Measurements from ENCODE around the gene ERCC6L.

Gene ERCC6L

DNA sequence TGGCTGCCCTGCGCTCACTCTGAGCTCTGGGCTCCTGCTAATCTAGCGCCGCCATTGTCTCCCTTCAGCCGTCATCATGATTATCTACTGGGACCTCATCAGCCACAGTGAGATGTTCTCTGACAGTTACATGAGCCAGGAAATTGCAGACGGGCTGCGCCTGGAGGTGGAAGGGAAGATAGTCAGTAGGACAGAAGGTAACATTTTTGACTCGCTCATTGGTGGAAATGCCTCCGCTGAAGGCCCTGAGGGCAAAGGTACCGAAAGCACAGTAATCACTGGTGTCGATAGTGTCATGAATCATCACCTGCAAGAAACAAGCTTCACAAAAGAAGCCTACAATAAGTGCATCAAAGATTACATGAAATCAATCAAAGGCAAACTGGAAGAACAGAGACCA is 79.1 kb downstream of the ERCC6L start:
- no peak for DNase-seq (ENCODE audit: low read depth)

GRCh38 chrX:72158773-72159172 is 80.1 kb downstream of the ERCC6L start:
- DNase-seq (ENCODE audit: low read depth), result no peak

All from stimulated activated CD8-positive, alpha-beta memory T cell treated with anti-CD3 and anti-CD28 coated beads, Interleukin-4, amount 100 ng/mL, for 24 hours (primary cell).